ENCODE results near the gene FOXD4L3.
"Not testable (repeated sequence)": the region's sequence is repeated elsewhere in the genome, so short reads cannot be mapped to it uniquely, and the experiment has no call there.

The FOXD4L3 gene

DNA sequence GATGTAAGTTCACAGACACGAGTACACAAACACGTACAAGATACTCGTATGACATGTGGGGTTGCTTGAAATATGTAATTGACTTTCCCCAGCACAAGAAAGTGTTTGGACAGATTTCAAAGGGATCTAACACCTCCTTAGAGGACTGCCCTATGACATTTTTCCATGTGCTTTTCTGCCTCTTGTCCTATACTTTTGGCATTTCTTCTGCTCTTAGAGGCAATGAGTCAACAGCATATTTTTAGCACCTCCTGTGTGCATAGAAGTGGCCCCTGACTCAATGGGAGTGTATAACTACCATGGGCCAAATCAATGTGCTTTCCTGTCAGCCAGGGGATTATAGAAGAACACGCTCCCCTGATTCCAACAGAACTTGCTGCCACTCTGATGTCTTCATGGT lies 49.0 kb downstream of the FOXD4L3 start:
- not testable (repeated sequence) for DNase-seq (ENCODE audit: low read depth in 2 of 2)

All from activated CD4-positive, alpha-beta T cell treated with anti-CD3 and anti-CD28 coated beads for 24 hours (primary cell).